ENCODE results near the gene MAGI3.
A peak's percentile ranks its signal among the peaks of the same experiment; 100 is the strongest.

- TF ChIP-seq, protein P1, sequence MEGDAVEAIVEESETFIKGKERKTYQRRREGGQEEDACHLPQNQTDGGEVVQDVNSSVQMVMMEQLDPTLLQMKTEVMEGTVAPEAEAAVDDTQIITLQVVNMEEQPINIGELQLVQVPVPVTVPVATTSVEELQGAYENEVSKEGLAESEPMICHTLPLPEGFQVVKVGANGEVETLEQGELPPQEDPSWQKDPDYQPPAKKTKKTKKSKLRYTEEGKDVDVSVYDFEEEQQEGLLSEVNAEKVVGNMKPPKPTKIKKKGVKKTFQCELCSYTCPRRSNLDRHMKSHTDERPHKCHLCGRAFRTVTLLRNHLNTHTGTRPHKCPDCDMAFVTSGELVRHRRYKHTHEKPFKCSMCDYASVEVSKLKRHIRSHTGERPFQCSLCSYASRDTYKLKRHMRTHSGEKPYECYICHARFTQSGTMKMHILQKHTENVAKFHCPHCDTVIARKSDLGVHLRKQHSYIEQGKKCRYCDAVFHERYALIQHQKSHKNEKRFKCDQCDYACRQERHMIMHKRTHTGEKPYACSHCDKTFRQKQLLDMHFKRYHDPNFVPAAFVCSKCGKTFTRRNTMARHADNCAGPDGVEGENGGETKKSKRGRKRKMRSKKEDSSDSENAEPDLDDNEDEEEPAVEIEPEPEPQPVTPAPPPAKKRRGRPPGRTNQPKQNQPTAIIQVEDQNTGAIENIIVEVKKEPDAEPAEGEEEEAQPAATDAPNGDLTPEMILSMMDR (IDR thresholded peaks at IDR 0.05): peak in 2 of 6 experiments; percentile 11 to 22
- no peak for TF ChIP-seq POLR2A (IDR thresholded peaks at IDR 0.05)
Measured at GRCh38 chr1:113453771-113454083, 63.4 kb downstream of the MAGI3 start.
